OCI-M1 (cell line): ENCODE measurements around the gene MAEA.
A peak's percentile ranks its signal among the peaks of the same experiment; 100 is the strongest.

Source experiments
- DNase-seq: peaks from one replicate; lab custom pipeline; 2025; lab: John Stamatoyannopoulos, UW

The MAEA gene

GRCh38 chr4:1249731-1250526 is 39.8 kb upstream of the MAEA start:
- DNase-seq, result peak; percentile 37

- no peak for DNase-seq
Measured at GRCh38 chr4:1250527-1250812, 39.2 kb upstream of the MAEA start.

- no peak for DNase-seq
Measured at GRCh38 chr4:1250921-1251772, 38.5 kb upstream of the MAEA start.

- DNase-seq, result no peak
Measured at GRCh38 chr4:1251773-1252066, 38.0 kb upstream of the MAEA start.

- DNase-seq, result no peak
Measured at GRCh38 chr4:1252928-1253492, 36.7 kb upstream of the MAEA start.

GRCh38 chr4:1253831-1254230 is 35.9 kb upstream of the MAEA start:
- no peak for DNase-seq

- no peak for DNase-seq
Measured at GRCh38 chr4:1255151-1255550, 34.5 kb upstream of the MAEA start.

GRCh38 chr4:1255699-1256098 is 34.0 kb upstream of the MAEA start:
- DNase-seq, result no peak

- no peak for DNase-seq
Measured at GRCh38 chr4:1258457-1258856, 31.2 kb upstream of the MAEA start.

GRCh38 chr4:1259966-1260365 is 29.7 kb upstream of the MAEA start:
- no peak for DNase-seq

GRCh38 chr4:1260418-1261106 is 29.1 kb upstream of the MAEA start:
- no peak for DNase-seq

- DNase-seq, result no peak
Measured at GRCh38 chr4:1261107-1261928, 28.4 kb upstream of the MAEA start.

- no peak for DNase-seq
Measured at GRCh38 chr4:1264942-1265341, 24.7 kb upstream of the MAEA start.

- DNase-seq, result no peak
Measured at GRCh38 chr4:1265351-1265750, 24.3 kb upstream of the MAEA start.

- no peak for DNase-seq
Measured at GRCh38 chr4:1266881-1267763, 22.6 kb upstream of the MAEA start.

- no peak for DNase-seq
Measured at GRCh38 chr4:1269209-1269608, 20.5 kb upstream of the MAEA start.

- no peak for DNase-seq
Measured at GRCh38 chr4:1271686-1272085, 18.0 kb upstream of the MAEA start.

- DNase-seq, result no peak
Measured at GRCh38 chr4:1274871-1275270, 14.8 kb upstream of the MAEA start.

- no peak for DNase-seq
Measured at GRCh38 chr4:1276984-1277383, 12.7 kb upstream of the MAEA start.

- no peak for DNase-seq
Measured at GRCh38 chr4:1277667-1278665, 11.7 kb upstream of the MAEA start.
